IPS-18a (cell line): ENCODE data around the gene CCDC50.

Experiments
- H3K27ac ChIP-seq: one replicate; pipeline ENCODE4 v1.5.1; 2013; ENCODE audit warnings: low read length
- H3K27me3 ChIP-seq: one replicate; pipeline ENCODE4 v1.6.1; 2013; ENCODE audit warnings: mild to moderate bottlenecking, low read length; ENCODE audit not compliant: control insufficient read depth, insufficient read depth
- H3K36me3 ChIP-seq: one replicate; pipeline ENCODE4 v1.6.1; 2013; ENCODE audit warnings: low read depth, low read length; ENCODE audit not compliant: control insufficient read depth
- H3K4me1 ChIP-seq: one replicate; pipeline ENCODE4 v1.6.1; 2013; ENCODE audit warnings: low read depth, low read length; ENCODE audit not compliant: control insufficient read depth
- H3K4me3 ChIP-seq: one replicate; pipeline ENCODE4 v1.5.1; 2013; ENCODE audit warnings: low read length
- H3K9ac ChIP-seq: one replicate; pipeline ENCODE4 v1.6.1; 2013; ENCODE audit warnings: mild to moderate bottlenecking, low read length, moderate library complexity
- H3K9me3 ChIP-seq: one replicate; pipeline ENCODE4 v1.6.1; 2013; ENCODE audit warnings: low read depth, low read length; ENCODE audit not compliant: control insufficient read depth

The CCDC50 gene

GRCh38 chr3:191355406-191355805, 26.2 kb downstream of the CCDC50 start:
- Histone ChIP-seq H3K4me3 (no peak overlapping the region), H3K9me3 (no peaks in the 10 kb centered on the region), H3K27ac (no peak overlapping the region), H3K4me1 (peaks cover 28% of the 10 kb centered on the region), H3K36me3 (no peaks in the 10 kb centered on the region), H3K9ac (no peak overlapping the region), H3K27me3 (no peaks in the 10 kb centered on the region)

GRCh38 chr3:191356631-191357439, 27.6 kb downstream of the CCDC50 start:
- Histone ChIP-seq H3K9me3 (no peaks in the 10 kb centered on the region), H3K27ac (no peak overlapping the region), H3K4me1 (peaks cover 28% of the 10 kb centered on the region), H3K27me3 (no peaks in the 10 kb centered on the region), H3K36me3 (no peaks in the 10 kb centered on the region), H3K9ac (no peak overlapping the region), H3K4me3 (no peak overlapping the region)

GRCh38 chr3:191357909-191358308, 28.7 kb downstream of the CCDC50 start:
- Histone ChIP-seq H3K27me3 (no peaks in the 10 kb centered on the region), H3K9me3 (no peaks in the 10 kb centered on the region), H3K36me3 (peaks cover 3% of the 10 kb centered on the region), H3K27ac (no peak overlapping the region), H3K4me3 (no peak overlapping the region), H3K4me1 (peaks cover 26% of the 10 kb centered on the region), H3K9ac (no peak overlapping the region)

- Histone ChIP-seq H3K36me3 (peaks cover 3% of the 10 kb centered on the region), H3K9ac (no peak overlapping the region), H3K27me3 (no peaks in the 10 kb centered on the region), H3K27ac (peak overlapping the region; percentile 2), H3K4me3 (no peak overlapping the region), H3K9me3 (no peaks in the 10 kb centered on the region), H3K4me1 (peaks cover 23% of the 10 kb centered on the region)
Observed at GRCh38 chr3:191358929-191359328, 29.7 kb downstream of the CCDC50 start.

GRCh38 chr3:191360620-191361019, 31.4 kb downstream of the CCDC50 start:
- Histone ChIP-seq H3K36me3 (peaks cover 3% of the 10 kb centered on the region), H3K9ac (no peak overlapping the region), H3K4me1 (peaks cover 27% of the 10 kb centered on the region)

GRCh38 chr3:191361456-191361855, 32.3 kb downstream of the CCDC50 start:
- no peaks in the 10 kb centered on the region for H3K9me3 ChIP-seq
- H3K9ac ChIP-seq: no peak overlapping the region
- H3K36me3 ChIP-seq: peaks cover 3% of the 10 kb centered on the region
- H3K4me3 ChIP-seq: no peak overlapping the region
- H3K27ac ChIP-seq: no peak overlapping the region
- H3K4me1 ChIP-seq: peaks cover 31% of the 10 kb centered on the region
- H3K27me3 ChIP-seq: no peaks in the 10 kb centered on the region

More at GRCh38 chr3:191360620-191361019, 31.4 kb downstream of the CCDC50 start:
- no peak overlapping the region for H3K27ac ChIP-seq
- no peak overlapping the region for H3K4me3 ChIP-seq
- H3K27me3 ChIP-seq: no peaks in the 10 kb centered on the region
- H3K9me3 ChIP-seq: no peaks in the 10 kb centered on the region

- Histone ChIP-seq H3K27me3 (no peaks in the 10 kb centered on the region), H3K4me1 (peaks cover 28% of the 10 kb centered on the region), H3K4me3 (no peak overlapping the region)
Observed at GRCh38 chr3:191362037-191362436, 32.8 kb downstream of the CCDC50 start.

GRCh38 chr3:191362524-191363090, 33.4 kb downstream of the CCDC50 start:
- Histone ChIP-seq H3K9ac (no peak overlapping the region), H3K36me3 (peaks cover 3% of the 10 kb centered on the region), H3K27ac (no peak overlapping the region), H3K9me3 (no peaks in the 10 kb centered on the region), H3K4me3 (no peak overlapping the region), H3K27me3 (no peaks in the 10 kb centered on the region), H3K4me1 (peaks cover 34% of the 10 kb centered on the region)

More at GRCh38 chr3:191362037-191362436, 32.8 kb downstream of the CCDC50 start:
- Histone ChIP-seq H3K9ac (no peak overlapping the region), H3K36me3 (peaks cover 3% of the 10 kb centered on the region), H3K9me3 (no peaks in the 10 kb centered on the region), H3K27ac (no peak overlapping the region)

GRCh38 chr3:191363221-191363620, 34.0 kb downstream of the CCDC50 start:
- Histone ChIP-seq H3K27me3 (no peaks in the 10 kb centered on the region), H3K27ac (no peak overlapping the region), H3K4me1 (peaks cover 32% of the 10 kb centered on the region), H3K9me3 (no peaks in the 10 kb centered on the region), H3K4me3 (no peak overlapping the region), H3K9ac (no peak overlapping the region), H3K36me3 (peaks cover 3% of the 10 kb centered on the region)

GRCh38 chr3:191366675-191367074, 37.5 kb downstream of the CCDC50 start:
- Histone ChIP-seq H3K27me3 (no peaks in the 10 kb centered on the region), H3K9ac (no peak overlapping the region), H3K9me3 (no peaks in the 10 kb centered on the region), H3K4me3 (no peak overlapping the region), H3K4me1 (peaks cover 32% of the 10 kb centered on the region), H3K27ac (no peak overlapping the region), H3K36me3 (peaks cover 9% of the 10 kb centered on the region)

GRCh38 chr3:191368755-191369615, 39.8 kb downstream of the CCDC50 start:
- Histone ChIP-seq H3K9ac (no peak overlapping the region), H3K4me3 (no peak overlapping the region), H3K27ac (no peak overlapping the region), H3K36me3 (peaks cover 6% of the 10 kb centered on the region), H3K9me3 (no peaks in the 10 kb centered on the region), H3K27me3 (no peaks in the 10 kb centered on the region), H3K4me1 (peaks cover 32% of the 10 kb centered on the region)
